HL-60 (cell line): Measurements from ENCODE around the gene GNAS.

Experiments used
- CTCF ChIP-seq: IDR thresholded peaks from one replicate; pipeline ENCODE4 v1.5.1; 2011; ENCODE audit warnings: low read length, control low read depth, inconsistent platforms; ENCODE audit not compliant: insufficient read depth
- GABPA ChIP-seq: IDR thresholded peaks from 2 replicates; pipeline ENCODE4 v1.6.1; 2012; ENCODE audit warnings: low read depth
- POLR2AphosphoS5 ChIP-seq: IDR thresholded peaks from 2 replicates; pipeline ENCODE4 v1.6.1; 2012; ENCODE audit warnings: low read depth

DNA sequence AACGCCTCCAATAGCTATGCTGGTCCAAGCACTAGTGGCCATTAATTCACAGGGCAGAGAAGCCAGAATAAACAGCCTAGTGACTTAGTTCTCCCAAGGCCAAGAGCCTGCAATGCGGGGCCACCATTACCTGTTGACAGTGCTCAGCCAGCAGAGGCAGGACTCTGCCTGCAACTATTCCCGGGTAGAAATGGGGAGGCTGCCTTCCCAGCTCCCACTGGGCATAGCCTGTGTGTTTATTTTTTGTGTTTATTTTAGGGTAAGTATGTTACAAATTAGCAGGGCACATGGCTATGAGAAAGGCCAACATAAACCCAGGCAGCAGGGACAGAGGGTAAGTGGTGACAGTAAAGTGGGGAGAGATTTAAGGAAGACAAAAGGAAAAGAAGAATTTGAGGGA lies 6.8 kb upstream of the GNAS start:
- no peak for TF ChIP-seq GABPA
- TF ChIP-seq CTCF, result no peak
- TF ChIP-seq POLR2AphosphoS5, result no peak
